Measurements from ENCODE around the gene SLC35E3. TPM values are rescaled to one million over a fixed set of nuclear protein-coding genes. Genes with fewer than 3 reads are reported as not detected.

Gene SLC35E3
- total RNA-seq, 1 donor from 2014 or later: 5.5 TPM

- intact Hi-C loops (cut with micrococcal nuclease): no loop called here
- DNase-seq: no peak
- ATAC-seq: no peak
Measured at GRCh38 chr12:68827895-68828671, 82.1 kb downstream of the SLC35E3 start.

- intact Hi-C loops (cut with micrococcal nuclease): no loop called here
- ATAC-seq (no peak), DNase-seq (no peak)
Measured at GRCh38 chr12:68828672-68829068, 82.7 kb downstream of the SLC35E3 start.

Other genes with a start within 250 kb of the SLC35E3 start
- 44.8 TPM for gene RAP1B, start 135.3 kb upstream of the SLC35E3 start, total RNA-seq
- 17.2 TPM for gene NUP107, start 59.2 kb upstream of the SLC35E3 start, total RNA-seq
- 37.6 TPM for gene MDM2, start 62.0 kb downstream of the SLC35E3 start, total RNA-seq
- gene CPM, start 187.0 kb downstream of the SLC35E3 start, total RNA-seq: 6.6 TPM

Data from left ventricle myocardium superior (tissue), 1 donor.